ENCODE measurements around the gene COA1. TPM values are rescaled to one million over a fixed set of nuclear protein-coding genes. Genes with fewer than 3 reads are reported as not detected.

COA1 gene
- total RNA-seq, 1 donor from 2014 or later: 42.9 TPM

- no peak for DNase-seq (ENCODE audit: low spot score)
These were observed 72.3 kb downstream of the COA1 start for GRCh38 chr7:43656997-43657396.

GRCh38 chr7:43655584-43655983 lies 73.7 kb downstream of the COA1 start:
- DNase-seq (ENCODE audit: low spot score): no peak

- DNase-seq (ENCODE audit: low spot score): no peak
These were observed 75.3 kb downstream of the COA1 start for GRCh38 chr7:43653891-43654504.

- DNase-seq (ENCODE audit: low spot score): no peak
These were observed 75.9 kb downstream of the COA1 start for GRCh38 chr7:43653466-43653865.

GRCh38 chr7:43652364-43652763 lies 77.0 kb downstream of the COA1 start:
- no peak for DNase-seq (ENCODE audit: low spot score)

- DNase-seq (ENCODE audit: low spot score): no peak
These were observed 78.8 kb downstream of the COA1 start for GRCh38 chr7:43650457-43651052.

- DNase-seq (ENCODE audit: low spot score): no peak
These were observed 79.5 kb downstream of the COA1 start for GRCh38 chr7:43649755-43650274.

- no peak for DNase-seq (ENCODE audit: low spot score)
These were observed 80.6 kb downstream of the COA1 start for GRCh38 chr7:43648473-43649406.

GRCh38 chr7:43647673-43648472 lies 81.5 kb downstream of the COA1 start:
- no peak for DNase-seq (ENCODE audit: low spot score)

GRCh38 chr7:43647339-43647672 lies 82.0 kb downstream of the COA1 start:
- no peak for DNase-seq (ENCODE audit: low spot score)

- no peak for DNase-seq (ENCODE audit: low spot score)
These were observed 82.6 kb downstream of the COA1 start for GRCh38 chr7:43646603-43647338.

- DNase-seq (ENCODE audit: low spot score): no peak
These were observed 83.6 kb downstream of the COA1 start for GRCh38 chr7:43645699-43646226.

GRCh38 chr7:43643846-43644245 lies 85.5 kb downstream of the COA1 start:
- no peak for DNase-seq (ENCODE audit: low spot score)

- no peak for DNase-seq (ENCODE audit: low spot score)
These were observed 86.3 kb downstream of the COA1 start for GRCh38 chr7:43642897-43643630.

- DNase-seq (ENCODE audit: low spot score): no peak
These were observed 88.6 kb downstream of the COA1 start for GRCh38 chr7:43640679-43641078.

GRCh38 chr7:43639858-43640491 lies 89.3 kb downstream of the COA1 start:
- no peak for DNase-seq (ENCODE audit: low spot score)

GRCh38 chr7:43637114-43637806 lies 92.1 kb downstream of the COA1 start:
- DNase-seq (ENCODE audit: low spot score): no peak

- no peak for DNase-seq (ENCODE audit: low spot score)
These were observed 93.2 kb downstream of the COA1 start for GRCh38 chr7:43636093-43636492.

Measured in mesenteric fat pad (tissue), 1 donor.